Measurements from ENCODE around the gene TULP3.

The TULP3 gene

GRCh38 chr12:2949411-2949810, 58.7 kb downstream of the TULP3 start:
- H3K27me3 ChIP-seq (ENCODE audit: control insufficient read depth, insufficient read depth, low read length, poor library complexity, severe bottlenecking): no peaks in the 10 kb centered on the region
- no peaks in the 10 kb centered on the region for H3K9me3 ChIP-seq (ENCODE audit: control insufficient read depth, low read length)
- WGBS, 2 experiments: 81 to 84% methylated on average over 4 of the region's 4 CpGs
- no peak overlapping the region for H3K4me3 ChIP-seq (ENCODE audit: insufficient read depth, low read depth, low read length)
- no peaks in the 10 kb centered on the region for H3K36me3 ChIP-seq (ENCODE audit: control insufficient read depth, insufficient read depth, low read length)
- no peaks in the 10 kb centered on the region for H3K4me1 ChIP-seq (ENCODE audit: control insufficient read depth, insufficient read depth, low read length)
- no peak overlapping the region for H3K27ac ChIP-seq (ENCODE audit: insufficient read depth, low read depth, low read length, poor library complexity, severe bottlenecking)

GRCh38 chr12:2955888-2956287, 65.2 kb downstream of the TULP3 start:
- WGBS, 2 experiments: 96 to 97% methylated on average over 1 of the region's 1 CpG

GRCh38 chr12:2957816-2958431, 67.2 kb downstream of the TULP3 start:
- Histone ChIP-seq H3K27ac (ENCODE audit: insufficient read depth, low read depth, low read length, poor library complexity, severe bottlenecking) (no peak overlapping the region), H3K9me3 (ENCODE audit: control insufficient read depth, low read length) (no peaks in the 10 kb centered on the region), H3K27me3 (ENCODE audit: control insufficient read depth, insufficient read depth, low read length, poor library complexity, severe bottlenecking) (peaks cover 41% of the 10 kb centered on the region), H3K4me1 (ENCODE audit: control insufficient read depth, insufficient read depth, low read length) (peaks cover 22% of the 10 kb centered on the region), H3K36me3 (ENCODE audit: control insufficient read depth, insufficient read depth, low read length) (no peaks in the 10 kb centered on the region), H3K4me3 (ENCODE audit: insufficient read depth, low read depth, low read length) (peak overlapping the region; percentile 46)
- 84 to 89% methylated on average over 11 of the region's 11 CpGs for WGBS, 2 experiments

More at GRCh38 chr12:2955888-2956287, 65.2 kb downstream of the TULP3 start:
- no peaks in the 10 kb centered on the region for H3K36me3 ChIP-seq (ENCODE audit: control insufficient read depth, insufficient read depth, low read length)
- no peaks in the 10 kb centered on the region for H3K9me3 ChIP-seq (ENCODE audit: control insufficient read depth, low read length)
- no peak overlapping the region for H3K27ac ChIP-seq (ENCODE audit: insufficient read depth, low read depth, low read length, poor library complexity, severe bottlenecking)
- H3K4me1 ChIP-seq (ENCODE audit: control insufficient read depth, insufficient read depth, low read length): peaks cover 16% of the 10 kb centered on the region
- H3K27me3 ChIP-seq (ENCODE audit: control insufficient read depth, insufficient read depth, low read length, poor library complexity, severe bottlenecking): peaks cover 32% of the 10 kb centered on the region
- no peak overlapping the region for H3K4me3 ChIP-seq (ENCODE audit: insufficient read depth, low read depth, low read length)

GRCh38 chr12:2958432-2959191, 67.9 kb downstream of the TULP3 start:
- peaks cover 29% of the 10 kb centered on the region for H3K4me1 ChIP-seq (ENCODE audit: control insufficient read depth, insufficient read depth, low read length)
- peak overlapping the region; percentile 46 for H3K4me3 ChIP-seq (ENCODE audit: insufficient read depth, low read depth, low read length)
- no peaks in the 10 kb centered on the region for H3K36me3 ChIP-seq (ENCODE audit: control insufficient read depth, insufficient read depth, low read length)
- no peak overlapping the region for H3K27ac ChIP-seq (ENCODE audit: insufficient read depth, low read depth, low read length, poor library complexity, severe bottlenecking)
- WGBS, 2 experiments: 2% methylated on average over 48 of the region's 48 CpGs
- H3K27me3 ChIP-seq (ENCODE audit: control insufficient read depth, insufficient read depth, low read length, poor library complexity, severe bottlenecking): peaks cover 41% of the 10 kb centered on the region
- H3K9me3 ChIP-seq (ENCODE audit: control insufficient read depth, low read length): no peaks in the 10 kb centered on the region

- Histone ChIP-seq H3K4me1 (ENCODE audit: control insufficient read depth, insufficient read depth, low read length) (peaks cover 30% of the 10 kb centered on the region), H3K27ac (ENCODE audit: insufficient read depth, low read depth, low read length, poor library complexity, severe bottlenecking) (peak within 1 kb of the TSS; percentile 63), H3K4me3 (ENCODE audit: insufficient read depth, low read depth, low read length) (peak within 1 kb of the TSS; percentile 46), H3K36me3 (ENCODE audit: control insufficient read depth, insufficient read depth, low read length) (no peaks in the 10 kb centered on the region), H3K9me3 (ENCODE audit: control insufficient read depth, low read length) (no peaks in the 10 kb centered on the region), H3K27me3 (ENCODE audit: control insufficient read depth, insufficient read depth, low read length, poor library complexity, severe bottlenecking) (peaks cover 41% of the 10 kb centered on the region)
- WGBS, 2 experiments: 0% methylated on average over 50 of the region's 50 CpGs
Measured at GRCh38 chr12:2959192-2959504, 68.5 kb downstream of the TULP3 start, which contains the start of gene TEAD4. TSS of gene TEAD4 (plus strand) at chr12:2959397.

GRCh38 chr12:2959505-2960389, 69.1 kb downstream of the TULP3 start:
- Histone ChIP-seq H3K9me3 (ENCODE audit: control insufficient read depth, low read length) (no peaks in the 10 kb centered on the region), H3K4me3 (ENCODE audit: insufficient read depth, low read depth, low read length) (peak overlapping the region; percentile 46), H3K36me3 (ENCODE audit: control insufficient read depth, insufficient read depth, low read length) (no peaks in the 10 kb centered on the region), H3K27ac (ENCODE audit: insufficient read depth, low read depth, low read length, poor library complexity, severe bottlenecking) (peak overlapping the region; percentile 63), H3K27me3 (ENCODE audit: control insufficient read depth, insufficient read depth, low read length, poor library complexity, severe bottlenecking) (peaks cover 41% of the 10 kb centered on the region), H3K4me1 (ENCODE audit: control insufficient read depth, insufficient read depth, low read length) (peaks cover 30% of the 10 kb centered on the region)
- WGBS, 2 experiments: 0% methylated on average over 104 of the region's 104 CpGs

- Histone ChIP-seq H3K36me3 (ENCODE audit: control insufficient read depth, insufficient read depth, low read length) (no peaks in the 10 kb centered on the region), H3K9me3 (ENCODE audit: control insufficient read depth, low read length) (no peaks in the 10 kb centered on the region), H3K4me1 (ENCODE audit: control insufficient read depth, insufficient read depth, low read length) (peaks cover 30% of the 10 kb centered on the region), H3K4me3 (ENCODE audit: insufficient read depth, low read depth, low read length) (peak overlapping the region; percentile 46), H3K27ac (ENCODE audit: insufficient read depth, low read depth, low read length, poor library complexity, severe bottlenecking) (no peak overlapping the region), H3K27me3 (ENCODE audit: control insufficient read depth, insufficient read depth, low read length, poor library complexity, severe bottlenecking) (peaks cover 41% of the 10 kb centered on the region)
- 3% methylated on average over 18 of the region's 18 CpGs for WGBS, 2 experiments
Measured at GRCh38 chr12:2960390-2960956, 69.8 kb downstream of the TULP3 start.

- Histone ChIP-seq H3K27ac (ENCODE audit: insufficient read depth, low read depth, low read length, poor library complexity, severe bottlenecking) (no peak overlapping the region), H3K9me3 (ENCODE audit: control insufficient read depth, low read length) (no peaks in the 10 kb centered on the region), H3K36me3 (ENCODE audit: control insufficient read depth, insufficient read depth, low read length) (no peaks in the 10 kb centered on the region), H3K4me3 (ENCODE audit: insufficient read depth, low read depth, low read length) (peak overlapping the region; percentile 46), H3K4me1 (ENCODE audit: control insufficient read depth, insufficient read depth, low read length) (peaks cover 30% of the 10 kb centered on the region), H3K27me3 (ENCODE audit: control insufficient read depth, insufficient read depth, low read length, poor library complexity, severe bottlenecking) (peaks cover 41% of the 10 kb centered on the region)
- 28 to 30% methylated on average over 10 of the region's 10 CpGs for WGBS, 2 experiments
Measured at GRCh38 chr12:2960996-2961616, 70.4 kb downstream of the TULP3 start.

GRCh38 chr12:2961705-2962104, 71.0 kb downstream of the TULP3 start:
- H3K27ac ChIP-seq (ENCODE audit: insufficient read depth, low read depth, low read length, poor library complexity, severe bottlenecking): no peak overlapping the region
- no peaks in the 10 kb centered on the region for H3K9me3 ChIP-seq (ENCODE audit: control insufficient read depth, low read length)
- no peak overlapping the region for H3K4me3 ChIP-seq (ENCODE audit: insufficient read depth, low read depth, low read length)
- H3K27me3 ChIP-seq (ENCODE audit: control insufficient read depth, insufficient read depth, low read length, poor library complexity, severe bottlenecking): peaks cover 41% of the 10 kb centered on the region
- H3K36me3 ChIP-seq (ENCODE audit: control insufficient read depth, insufficient read depth, low read length): no peaks in the 10 kb centered on the region
- WGBS, 2 experiments: 63 to 64% methylated on average over 5 of the region's 5 CpGs
- H3K4me1 ChIP-seq (ENCODE audit: control insufficient read depth, insufficient read depth, low read length): peaks cover 30% of the 10 kb centered on the region
